ENCODE data around the gene LCMT1. TPM values are rescaled to one million over a fixed set of nuclear protein-coding genes. Genes with fewer than 3 reads are reported as not detected.
"Not testable (repeated sequence)": the region's sequence is repeated elsewhere in the genome, so short reads cannot be mapped to it uniquely, and the experiment has no call there.

Gene LCMT1
- total RNA-seq, 2 experiments from 2014 or later = 34.7 to 35.3 TPM

- H3K27me3 Mint-ChIP-seq (ENCODE audit: low read depth); H3K9me3 Mint-ChIP-seq; H3K27ac Mint-ChIP-seq; DNase-seq; H3K4me3 Mint-ChIP-seq; H3K36me3 Mint-ChIP-seq (ENCODE audit: low read depth): not testable (repeated sequence)
- intact Hi-C loops (cut with micrococcal nuclease) = loop anchor here (1.0 kb wide), 1 partner anchor 71 kb away; no protein-coding TSS in a partner anchor
- CTCF ChIA-PET = interaction anchor here (0.7 to 5.0 kb wide), 4 partner anchors 9 to 107 kb away, joined by 3 to 68 read pairs (median 4); no protein-coding TSS in a partner anchor
- peaks cover 42% of the 10 kb centered on the region for H3K4me1 Mint-ChIP-seq (ENCODE audit: low read depth)
Observed at GRCh38 chr16:25126086-25126666, 14.6 kb downstream of the LCMT1 start.

GRCh38 chr16:25126820-25127232 is 15.3 kb downstream of the LCMT1 start:
- DNase-seq = peak; percentile 73
- Mint-ChIP-seq H3K9me3 (no peaks in the 10 kb centered on the region), H3K36me3 (ENCODE audit: low read depth) (peaks cover 3% of the 10 kb centered on the region), H3K4me1 (ENCODE audit: low read depth) (peaks cover 36% of the 10 kb centered on the region), H3K27me3 (ENCODE audit: low read depth) (no peaks in the 10 kb centered on the region), H3K4me3 (no peak overlapping the region), H3K27ac (no peak overlapping the region)
- intact Hi-C loops (cut with micrococcal nuclease) = loop anchor here (1.0 kb wide), 3 partner anchors 29 to 98 kb away; no protein-coding TSS in a partner anchor
- CTCF ChIA-PET = interaction anchor here (0.7 to 5.0 kb wide), 3 partner anchors 10 to 106 kb away, joined by 3 to 68 read pairs (median 4); no protein-coding TSS in a partner anchor

GRCh38 chr16:25132751-25133150 is 21.2 kb downstream of the LCMT1 start:
- H3K36me3 Mint-ChIP-seq (ENCODE audit: low read depth) = peaks cover 12% of the 10 kb centered on the region
- H3K4me1 Mint-ChIP-seq (ENCODE audit: low read depth); H3K27ac Mint-ChIP-seq; intact Hi-C loops (cut with micrococcal nuclease); DNase-seq; H3K9me3 Mint-ChIP-seq; H3K4me3 Mint-ChIP-seq; H3K27me3 Mint-ChIP-seq (ENCODE audit: low read depth): not testable (repeated sequence)
- CTCF ChIA-PET = interaction anchor here (0.9 to 1.2 kb wide), 3 partner anchors 22 to 93 kb away, joined by 3 to 7 read pairs (median 3); no protein-coding TSS in a partner anchor

GRCh38 chr16:25134166-25134700 is 22.7 kb downstream of the LCMT1 start:
- Mint-ChIP-seq H3K9me3 (no peaks in the 10 kb centered on the region), H3K36me3 (ENCODE audit: low read depth) (peaks cover 12% of the 10 kb centered on the region)

GRCh38 chr16:25135254-25135878 is 23.8 kb downstream of the LCMT1 start:
- no peaks in the 10 kb centered on the region for H3K4me1 Mint-ChIP-seq (ENCODE audit: low read depth)
- no peak overlapping the region for H3K27ac Mint-ChIP-seq
- H3K36me3 Mint-ChIP-seq (ENCODE audit: low read depth) = peaks cover 17% of the 10 kb centered on the region
- intact Hi-C loops (cut with micrococcal nuclease) = no loop called here
- no peak overlapping the region for H3K4me3 Mint-ChIP-seq
- no peak for DNase-seq
- no peaks in the 10 kb centered on the region for H3K9me3 Mint-ChIP-seq
- no peaks in the 10 kb centered on the region for H3K27me3 Mint-ChIP-seq (ENCODE audit: low read depth)
- CTCF ChIA-PET = interaction anchor here (1.2 kb wide), 1 partner anchor 91 kb away, joined by 4 read pairs; no protein-coding TSS in a partner anchor

More at GRCh38 chr16:25134166-25134700, 22.7 kb downstream of the LCMT1 start:
- Mint-ChIP-seq H3K27ac (no peak overlapping the region), H3K4me3 (no peak overlapping the region), H3K27me3 (ENCODE audit: low read depth) (no peaks in the 10 kb centered on the region), H3K4me1 (ENCODE audit: low read depth) (no peaks in the 10 kb centered on the region)
- intact Hi-C loops (cut with micrococcal nuclease) = no loop called here
- CTCF ChIA-PET = interaction anchor here (0.5 to 1.2 kb wide), 2 partner anchors 92 to 201 kb away, joined by 3 to 4 read pairs; no protein-coding TSS in a partner anchor
- DNase-seq = no peak

GRCh38 chr16:25138130-25138529 is 26.6 kb downstream of the LCMT1 start:
- no peak for DNase-seq
- Mint-ChIP-seq H3K9me3 (no peaks in the 10 kb centered on the region), H3K27me3 (ENCODE audit: low read depth) (no peaks in the 10 kb centered on the region), H3K4me1 (ENCODE audit: low read depth) (no peaks in the 10 kb centered on the region), H3K27ac (no peak overlapping the region), H3K4me3 (no peak overlapping the region), H3K36me3 (ENCODE audit: low read depth) (peaks cover 22% of the 10 kb centered on the region)
- CTCF ChIA-PET = interaction anchor here (0.6 kb wide), 1 partner anchor 59 kb away, joined by 3 read pairs; no protein-coding TSS in a partner anchor
- intact Hi-C loops (cut with micrococcal nuclease) = no loop called here

GRCh38 chr16:25140459-25140858 is 28.9 kb downstream of the LCMT1 start:
- Mint-ChIP-seq H3K27me3 (ENCODE audit: low read depth) (no peaks in the 10 kb centered on the region), H3K4me3 (no peak overlapping the region), H3K9me3 (no peaks in the 10 kb centered on the region), H3K4me1 (ENCODE audit: low read depth) (no peaks in the 10 kb centered on the region), H3K27ac (no peak overlapping the region), H3K36me3 (ENCODE audit: low read depth) (peaks cover 15% of the 10 kb centered on the region)
- intact Hi-C loops (cut with micrococcal nuclease) = no loop called here
- no peak for DNase-seq
- CTCF ChIA-PET = no interaction called here

- Mint-ChIP-seq H3K4me3 (no peak overlapping the region), H3K9me3 (no peaks in the 10 kb centered on the region), H3K4me1 (ENCODE audit: low read depth) (no peaks in the 10 kb centered on the region), H3K36me3 (ENCODE audit: low read depth) (peaks cover 15% of the 10 kb centered on the region), H3K27me3 (ENCODE audit: low read depth) (no peaks in the 10 kb centered on the region), H3K27ac (no peak overlapping the region)
- no peak for DNase-seq
- CTCF ChIA-PET = no interaction called here
- intact Hi-C loops (cut with micrococcal nuclease) = no loop called here
Observed at GRCh38 chr16:25141648-25142047, 30.1 kb downstream of the LCMT1 start.

GRCh38 chr16:25143928-25144327 is 32.4 kb downstream of the LCMT1 start:
- no peak overlapping the region for H3K27ac Mint-ChIP-seq
- H3K4me3 Mint-ChIP-seq = no peak overlapping the region

GRCh38 chr16:25148568-25149215 is 37.1 kb downstream of the LCMT1 start:
- CTCF ChIA-PET = no interaction called here
- DNase-seq = no peak
- H3K9me3 Mint-ChIP-seq = no peaks in the 10 kb centered on the region
- no peak overlapping the region for H3K27ac Mint-ChIP-seq
- intact Hi-C loops (cut with micrococcal nuclease) = no loop called here
- peaks cover 8% of the 10 kb centered on the region for H3K36me3 Mint-ChIP-seq (ENCODE audit: low read depth)
- no peaks in the 10 kb centered on the region for H3K27me3 Mint-ChIP-seq (ENCODE audit: low read depth)
- H3K4me1 Mint-ChIP-seq (ENCODE audit: low read depth) = no peaks in the 10 kb centered on the region
- no peak overlapping the region for H3K4me3 Mint-ChIP-seq

More at GRCh38 chr16:25143928-25144327, 32.4 kb downstream of the LCMT1 start:
- no peak for DNase-seq
- CTCF ChIA-PET = interaction anchor here (0.6 kb wide), 1 partner anchor 52 kb away, joined by 3 read pairs; no protein-coding TSS in a partner anchor
- Mint-ChIP-seq H3K9me3 (no peaks in the 10 kb centered on the region), H3K27me3 (ENCODE audit: low read depth) (no peaks in the 10 kb centered on the region), H3K36me3 (ENCODE audit: low read depth) (peaks cover 15% of the 10 kb centered on the region), H3K4me1 (ENCODE audit: low read depth) (no peaks in the 10 kb centered on the region)
- intact Hi-C loops (cut with micrococcal nuclease) = no loop called here

- Mint-ChIP-seq H3K4me3 (no peak overlapping the region), H3K9me3 (no peaks in the 10 kb centered on the region), H3K4me1 (ENCODE audit: low read depth) (peaks cover 19% of the 10 kb centered on the region), H3K27me3 (ENCODE audit: low read depth) (no peaks in the 10 kb centered on the region), H3K27ac (no peak overlapping the region), H3K36me3 (ENCODE audit: low read depth) (peaks cover 17% of the 10 kb centered on the region)
- CTCF ChIA-PET = interaction anchor here (0.7 to 1.0 kb wide), 2 partner anchors 73 kb away, joined by 4 to 5 read pairs; no protein-coding TSS in a partner anchor
- no peak for DNase-seq
- intact Hi-C loops (cut with micrococcal nuclease) = no loop called here
Observed at GRCh38 chr16:25151996-25152395, 40.5 kb downstream of the LCMT1 start.
